Measurements from ENCODE around the gene PCNX4. TPM values are rescaled to one million over a fixed set of nuclear protein-coding genes. Genes with fewer than 3 reads are reported as not detected.

The PCNX4 gene
- total RNA-seq, 1 donor from 2014 or later: 63.8 TPM

DNA sequence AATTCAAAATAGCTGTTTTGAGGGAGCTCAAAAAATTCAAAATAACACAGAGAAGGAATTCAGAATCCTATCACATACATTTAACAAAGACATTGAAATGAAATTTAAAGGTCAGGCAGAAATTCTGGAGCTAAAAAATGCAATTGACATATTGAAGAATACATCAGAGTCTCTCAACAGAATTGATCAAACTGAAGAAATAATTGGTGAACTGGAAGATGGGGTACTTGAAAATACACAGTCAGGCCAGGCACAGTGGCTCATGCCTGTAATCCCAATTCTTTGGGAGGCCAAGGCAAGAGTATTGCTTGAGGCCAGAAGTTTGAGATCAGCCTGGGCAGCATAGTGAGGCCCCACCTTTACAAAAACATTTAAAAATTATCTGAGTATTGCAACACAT is 107.6 kb downstream of the PCNX4 start:
- TF ChIP-seq, protein P1, sequence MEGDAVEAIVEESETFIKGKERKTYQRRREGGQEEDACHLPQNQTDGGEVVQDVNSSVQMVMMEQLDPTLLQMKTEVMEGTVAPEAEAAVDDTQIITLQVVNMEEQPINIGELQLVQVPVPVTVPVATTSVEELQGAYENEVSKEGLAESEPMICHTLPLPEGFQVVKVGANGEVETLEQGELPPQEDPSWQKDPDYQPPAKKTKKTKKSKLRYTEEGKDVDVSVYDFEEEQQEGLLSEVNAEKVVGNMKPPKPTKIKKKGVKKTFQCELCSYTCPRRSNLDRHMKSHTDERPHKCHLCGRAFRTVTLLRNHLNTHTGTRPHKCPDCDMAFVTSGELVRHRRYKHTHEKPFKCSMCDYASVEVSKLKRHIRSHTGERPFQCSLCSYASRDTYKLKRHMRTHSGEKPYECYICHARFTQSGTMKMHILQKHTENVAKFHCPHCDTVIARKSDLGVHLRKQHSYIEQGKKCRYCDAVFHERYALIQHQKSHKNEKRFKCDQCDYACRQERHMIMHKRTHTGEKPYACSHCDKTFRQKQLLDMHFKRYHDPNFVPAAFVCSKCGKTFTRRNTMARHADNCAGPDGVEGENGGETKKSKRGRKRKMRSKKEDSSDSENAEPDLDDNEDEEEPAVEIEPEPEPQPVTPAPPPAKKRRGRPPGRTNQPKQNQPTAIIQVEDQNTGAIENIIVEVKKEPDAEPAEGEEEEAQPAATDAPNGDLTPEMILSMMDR (conservative IDR thresholded peaks at IDR 0.05; ENCODE audit: low read depth, low read length): no peak
- H3K4me3 ChIP-seq (ENCODE audit: low read depth, low read length): no peak overlapping the region
- no peak for DNase-seq (ENCODE audit: low read depth)

DNA sequence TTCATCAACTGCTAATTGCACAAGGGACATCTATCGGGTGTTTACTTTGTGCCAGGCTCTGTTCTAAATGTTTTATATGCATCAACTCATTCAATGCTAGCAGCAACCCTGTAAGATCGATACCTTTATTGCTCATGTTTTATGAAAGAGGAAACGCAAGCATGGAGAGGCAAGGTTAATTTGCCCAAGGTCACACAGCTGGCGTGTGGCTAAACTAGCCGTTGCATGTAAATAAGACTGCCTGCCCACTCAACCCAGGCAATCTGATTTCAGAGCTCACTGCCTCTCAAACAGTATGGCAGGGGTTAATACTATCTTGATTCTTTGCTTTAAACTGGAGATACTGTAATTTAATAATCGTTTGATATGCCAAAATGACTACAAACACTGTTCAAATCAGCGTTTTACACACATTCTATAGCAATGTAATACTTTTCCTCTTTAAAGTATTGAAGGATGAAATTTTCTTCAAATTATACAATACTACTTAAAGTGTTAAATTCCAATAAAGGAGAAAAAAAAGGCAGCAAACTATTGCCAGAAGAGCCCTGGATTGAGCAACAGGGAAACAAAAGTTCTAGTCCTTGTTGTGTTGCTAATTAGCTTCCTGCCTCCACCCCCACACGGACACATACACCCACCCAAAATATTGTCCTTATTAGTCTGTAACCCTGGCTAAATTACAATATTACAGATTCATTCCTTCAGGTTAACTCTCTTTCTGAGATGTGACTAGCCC is 112.5 kb downstream of the PCNX4 start:
- no peak overlapping the region for H3K4me3 ChIP-seq (ENCODE audit: low read depth, low read length)
- DNase-seq (ENCODE audit: low read depth): no peak
- TF ChIP-seq, protein P1 (conservative IDR thresholded peaks at IDR 0.05; ENCODE audit: low read depth, low read length): no peak

DNA sequence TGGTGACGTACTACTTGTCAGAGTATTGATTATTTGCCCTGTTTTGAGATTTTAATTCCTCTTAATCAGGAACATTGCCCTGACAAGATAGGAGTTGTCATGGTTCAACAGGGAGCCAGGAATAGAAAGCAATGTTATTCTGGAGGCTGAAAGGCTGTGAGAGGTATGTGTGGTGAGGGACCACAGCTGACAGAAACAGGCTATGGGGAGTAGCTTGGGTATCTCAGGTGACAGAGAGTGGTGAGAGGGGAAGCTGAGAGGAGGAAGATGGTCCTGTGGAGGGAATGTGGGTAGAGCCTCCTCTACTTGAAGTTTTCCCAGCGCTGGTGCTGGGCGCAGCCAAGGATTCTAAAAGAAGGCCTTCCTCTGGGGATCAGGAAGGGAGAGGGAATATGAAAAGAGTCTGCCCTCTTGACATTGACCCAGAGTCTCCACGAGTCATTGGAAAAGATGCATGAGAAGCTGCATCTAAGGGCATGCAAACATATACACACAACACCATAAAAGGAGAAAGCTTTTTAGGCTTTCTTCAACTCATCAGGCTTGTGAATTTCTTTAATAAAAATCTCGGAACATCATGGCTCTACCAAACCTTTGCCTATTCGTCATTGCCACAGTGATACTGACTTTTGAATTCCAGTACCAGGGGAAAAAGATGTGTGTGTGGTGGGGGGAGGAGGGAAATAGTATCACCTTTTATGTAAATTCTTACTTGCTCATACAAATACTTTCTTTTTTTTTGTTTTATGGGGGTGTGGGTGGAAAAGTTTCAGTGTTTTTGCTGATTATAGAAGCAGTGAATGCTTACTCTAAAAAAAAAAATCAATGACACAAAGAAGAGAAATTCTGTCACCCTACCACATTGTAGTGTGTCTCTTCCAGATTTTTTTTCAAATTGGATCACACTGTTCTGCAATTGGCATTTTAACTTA is 113.4 kb downstream of the PCNX4 start:
- TF ChIP-seq, protein P1 (conservative IDR thresholded peaks at IDR 0.05; ENCODE audit: low read depth, low read length): no peak
- DNase-seq (ENCODE audit: low read depth): no peak

DNA sequence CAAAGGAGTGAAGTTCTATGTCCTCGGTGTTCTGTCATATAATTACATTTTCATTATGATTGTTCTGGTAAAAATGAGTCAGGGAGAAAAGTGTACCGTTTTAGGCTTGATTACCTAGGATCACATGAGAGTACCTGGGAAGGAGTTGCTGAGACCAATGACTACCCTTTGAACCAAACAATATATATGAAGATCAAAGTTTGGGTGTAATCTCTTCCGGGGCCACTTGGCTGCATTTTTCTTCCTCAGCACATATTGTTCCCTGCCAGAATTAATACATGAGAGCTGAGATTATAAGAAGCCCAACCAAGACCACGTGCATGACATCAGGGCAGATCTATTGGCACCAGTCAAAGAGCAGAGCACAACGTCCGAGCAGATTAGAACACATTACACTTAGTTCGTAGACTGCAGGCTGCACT is 114.5 kb downstream of the PCNX4 start:
- no peak overlapping the region for H3K4me3 ChIP-seq (ENCODE audit: low read depth, low read length)
- DNase-seq (ENCODE audit: low read depth): no peak
- TF ChIP-seq, protein P1 (conservative IDR thresholded peaks at IDR 0.05; ENCODE audit: low read depth, low read length): no peak

More for the DNA sequence above, 113.4 kb downstream of the PCNX4 start:
- H3K4me3 ChIP-seq (ENCODE audit: low read depth, low read length): no peak overlapping the region

DNA sequence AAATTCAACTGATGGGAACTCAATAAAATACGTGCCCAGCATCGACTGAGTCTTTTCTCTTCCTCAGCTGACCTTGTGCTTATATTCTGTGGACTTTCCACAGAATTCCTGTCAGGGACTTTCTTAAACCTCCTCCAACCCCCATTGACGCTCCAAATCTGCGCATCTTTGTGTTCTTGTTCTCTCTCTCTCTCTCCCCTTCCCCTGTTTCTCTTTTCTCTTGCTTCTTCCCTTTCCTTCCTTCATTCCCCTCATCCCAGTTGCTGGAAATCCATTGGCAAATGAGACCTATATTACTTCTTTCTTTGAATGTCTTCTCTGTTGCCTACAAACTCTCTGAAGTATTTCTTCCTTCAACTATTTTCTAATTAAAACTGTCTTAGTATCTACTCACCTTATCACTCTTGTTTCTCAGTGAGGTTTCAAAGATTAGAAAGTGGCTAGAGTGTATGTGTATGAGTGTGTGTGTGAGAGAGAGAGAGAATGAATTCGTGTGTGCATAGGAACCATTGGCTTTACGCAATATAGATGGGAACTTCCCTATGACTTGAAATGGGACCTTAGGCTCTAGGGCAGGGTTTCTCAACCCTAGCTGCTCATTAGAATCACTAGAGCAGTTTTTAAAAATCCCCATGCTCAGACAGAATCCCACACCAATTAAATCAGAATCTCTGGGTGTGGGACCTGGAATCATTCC is 115.3 kb downstream of the PCNX4 start:
- DNase-seq (ENCODE audit: low read depth): no peak
- TF ChIP-seq, protein P1 (conservative IDR thresholded peaks at IDR 0.05; ENCODE audit: low read depth, low read length): no peak
- H3K4me3 ChIP-seq (ENCODE audit: low read depth, low read length): no peak overlapping the region

DNA sequence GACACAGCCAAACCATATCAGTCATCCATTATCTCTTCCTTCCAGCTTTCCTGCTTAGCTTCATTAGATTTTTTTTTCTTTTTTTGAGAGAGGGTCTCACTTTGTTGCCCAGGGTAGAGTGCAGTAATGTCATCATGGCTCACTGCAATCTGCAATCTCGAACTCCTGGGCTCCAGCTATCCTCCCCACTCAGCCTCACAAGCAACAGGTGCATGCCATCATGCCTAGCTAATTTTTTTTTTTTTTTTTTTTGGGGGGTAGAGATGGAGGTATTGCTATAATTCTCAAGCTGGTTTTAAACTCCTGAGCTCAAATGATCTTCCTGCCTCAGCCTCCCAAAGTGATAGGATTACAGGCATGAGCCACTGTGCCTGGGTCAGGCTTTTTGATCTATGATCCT is 119.0 kb downstream of the PCNX4 start:
- TF ChIP-seq, protein P1 (conservative IDR thresholded peaks at IDR 0.05; ENCODE audit: low read depth, low read length): no peak
- H3K4me3 ChIP-seq (ENCODE audit: low read depth, low read length): no peak overlapping the region
- no peak for DNase-seq (ENCODE audit: low read depth)
